Camera-type eye (tissue), 1 donor: ENCODE measurements around the gene IGSF21. TPM values are rescaled to one million over a fixed set of nuclear protein-coding genes. Genes with fewer than 3 reads are reported as not detected.

ENCODE experiments used
- total RNA-seq: library from RNA; depleted of rRNA; stranded (reverse); fragments of >200 nt; gene quantifications from one replicate; pipeline ENCODE4 v1.2.3, GENCODE V29; 2014

IGSF21 gene
- total RNA-seq: 14.3 TPM

GRCh38 chr1:18107369-18108298, at the start of gene IGSF21:
IGSF21 (plus strand) TSS chr1:18107798; CDS start chr1:18108129, 331 bp downstream.

